ENCODE data around the gene ABLIM2. TPM values are rescaled to one million over a fixed set of nuclear protein-coding genes. Genes with fewer than 3 reads are reported as not detected.

Gene ABLIM2
- total and polyA plus RNA-seq, 2 of the 4 experiments (the other 2 are of a cell fraction): under 0.01 to 0.10 TPM

DNA sequence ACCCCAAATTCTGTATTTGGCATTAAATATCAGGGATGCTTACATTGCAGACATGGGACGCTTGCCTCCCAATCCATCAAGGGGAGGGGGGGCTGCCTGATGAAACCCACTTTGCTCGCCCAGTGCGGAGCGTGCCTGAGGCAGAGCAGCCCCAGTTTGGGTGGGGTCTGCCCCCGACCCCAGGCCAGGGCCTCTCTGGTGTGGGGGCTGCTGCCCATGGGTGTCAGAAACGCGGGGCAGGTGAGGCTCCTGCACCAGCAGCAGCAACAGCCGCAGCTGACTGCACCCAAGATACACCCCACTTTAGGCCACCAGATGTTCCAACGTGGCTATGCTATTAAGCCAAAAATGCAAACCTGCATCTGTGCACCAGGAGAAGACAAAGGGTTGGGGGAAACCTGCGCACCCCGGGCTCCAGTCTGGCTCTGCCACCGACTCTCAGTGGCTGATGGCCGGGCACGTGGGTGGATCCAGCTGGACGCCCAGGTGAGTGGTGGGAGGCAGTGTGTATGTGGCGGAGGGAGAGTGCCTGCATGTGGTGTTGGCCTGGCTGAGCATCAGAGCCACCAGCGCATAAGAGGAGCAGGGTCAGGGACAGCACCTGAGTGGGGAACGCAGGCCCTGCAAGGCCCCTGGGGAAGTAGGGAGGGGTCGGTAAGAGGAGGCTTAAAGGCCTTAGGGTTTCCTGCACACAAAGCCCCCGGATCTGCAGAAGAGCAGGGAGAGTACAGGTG lies 86.2 kb downstream of the ABLIM2 start:
- DNase-seq (no peak), ATAC-seq (ENCODE audit: low read depth) (no peak)
- TF ChIP-seq MAFK (IDR thresholded peaks at IDR 0.05; ENCODE audit: low read depth, low read length) (no peak), RAD21 (IDR thresholded peaks at IDR 0.05; ENCODE audit: low read length) (no peak)
- dilution Hi-C loops (cut with HindIII; ENCODE audit: low sequenced_read_pairs, unreplicated experiment): no loop called here
- Histone ChIP-seq H2BK15ac (ENCODE audit: low read depth, low read length) (no peak overlapping the region), H3K79me1 (ENCODE audit: low read depth in 1 of 2, low read length in 2 of 2) (no peaks in the 10 kb centered on the region), H3K9me3 (ENCODE audit: control insufficient read depth, insufficient read depth, low read length) (no peaks in the 10 kb centered on the region; the same call in 1 of the 2 replicates), H2AFZ (replicated peaks; ENCODE audit: low read length, poor library complexity) (no peak overlapping the region), H3K36me3 (ENCODE audit: control insufficient read depth, insufficient read depth, low read length) (no peaks in the 10 kb centered on the region), H2BK20ac (ENCODE audit: low read depth, low read length) (no peak overlapping the region), H3K23ac (ENCODE audit: low read depth, low read length) (no peak overlapping the region), H3K27me3 (ENCODE audit: control insufficient read depth, insufficient read depth, low read length) (peaks cover 72% of the 10 kb centered on the region), H2AK5ac (ENCODE audit: low read depth, low read length) (no peak overlapping the region), H3K14ac (replicated peaks; ENCODE audit: low read depth, low read length) (no peak overlapping the region), H2AK9ac (replicated peaks; ENCODE audit: low read depth, low read length, poor library complexity) (no peak overlapping the region), H2BK120ac (ENCODE audit: low read depth, low read length) (no peak overlapping the region), H3K27ac (ENCODE audit: insufficient read depth, low read length) (no peak overlapping the region), H3K56ac (ENCODE audit: extremely low read depth, insufficient read depth, low read length) (no peak overlapping the region), H3K9ac (ENCODE audit: low read depth, low read length) (no peak overlapping the region), H4K91ac (ENCODE audit: insufficient read depth, low read depth, low read length) (no peak overlapping the region), H2BK5ac (ENCODE audit: low read depth, low read length, poor library complexity, severe bottlenecking) (no peak overlapping the region), H3K4me3 (ENCODE audit: insufficient read depth, low read depth, low read length) (no peak overlapping the region), H3K9me1 (ENCODE audit: insufficient read depth, low read length) (no peaks in the 10 kb centered on the region; the same call in 1 of the 2 replicates), H3K4me1 (ENCODE audit: control insufficient read depth, insufficient read depth, low read length) (no peaks in the 10 kb centered on the region), H4K20me1 (ENCODE audit: insufficient read depth, low read length) (no peaks in the 10 kb centered on the region; the same call in 1 of the 2 replicates), H3K4ac (ENCODE audit: low read depth, low read length) (no peak overlapping the region), H3K18ac (ENCODE audit: low read depth, low read length) (no peak overlapping the region), H4K5ac (ENCODE audit: low read depth, low read length) (no peak overlapping the region), H3K4me2 (ENCODE audit: low read depth, low read length) (no peak overlapping the region), H4K8ac (ENCODE audit: low read depth in 2 of 2, low read length in 2 of 2) (no peak overlapping the region)
- in situ Hi-C loops (cut with MboI; ENCODE audit: low sequenced_read_pairs): no loop called here
- ChIA-PET CTCF (no interaction called here), POLR2A (ENCODE audit: unreplicated experiment) (no interaction called here)
- 60% methylated on average over 1 of the region's 20 CpGs; no CpG with 5 or more reads in 1 of the 2 experiments for WGBS, 2 experiments (ENCODE audit: extremely low coverage in 2 of 2, insufficient read length in 1 of 2)
- intact Hi-C loops (cut with micrococcal nuclease): no loop called here
- no TSS peak for BruUV-seq (replicated peaks)
